HG02981 (cell line): ENCODE results near the gene TBC1D26.
"Not testable (repeated sequence)": the region's sequence is repeated elsewhere in the genome, so short reads cannot be mapped to it uniquely, and the experiment has no call there.

Source experiments
- ATAC-seq: cut with Tn5 transposase; IDR thresholded peaks from one replicate; pipeline ENCODE4 v1.9.1; 2021; ENCODE audit warnings: mild to moderate bottlenecking, moderate library complexity; ENCODE audit not compliant: unreplicated experiment

TBC1D26 gene

GRCh38 chr17:15742921-15743320 is 10.8 kb downstream of the TBC1D26 start:
- ATAC-seq = no peak

DNA sequence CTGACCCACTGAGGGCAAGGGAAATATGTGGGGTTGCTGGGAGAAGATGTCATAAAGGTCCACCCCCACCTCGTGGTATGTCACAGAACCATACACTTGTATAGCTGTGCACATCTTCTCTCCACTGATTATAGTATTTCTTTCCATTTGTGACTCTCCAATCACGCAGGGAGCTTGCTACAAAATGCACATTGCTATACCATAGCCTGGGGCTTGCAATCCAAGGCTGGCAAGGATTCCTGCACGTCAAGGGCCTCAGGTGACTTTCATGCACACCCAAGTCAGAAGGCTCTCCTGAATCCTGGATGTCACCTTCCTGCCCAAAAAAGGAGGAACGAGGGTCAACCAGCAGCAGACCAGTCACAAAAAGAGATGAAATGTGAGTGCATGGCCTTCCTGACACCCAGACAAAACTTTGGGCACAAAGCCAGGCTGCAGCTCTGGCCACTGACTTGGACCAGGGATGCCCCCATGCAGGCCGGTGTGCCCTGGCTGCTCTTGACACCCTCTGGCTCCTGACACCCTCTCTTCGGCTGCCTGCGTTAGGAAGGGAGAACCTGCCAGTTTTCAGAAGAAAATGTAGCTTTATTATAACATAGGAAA is 12.1 kb downstream of the TBC1D26 start:
- ATAC-seq = no peak

GRCh38 chr17:15744885-15745284 is 12.8 kb downstream of the TBC1D26 start:
- ATAC-seq = no peak

GRCh38 chr17:15749403-15749802 is 17.3 kb downstream of the TBC1D26 start:
- ATAC-seq = not testable (repeated sequence)

- ATAC-seq = not testable (repeated sequence)
These were observed 36.9 kb downstream of the TBC1D26 start for GRCh38 chr17:15768865-15769533.

GRCh38 chr17:15770679-15771078 is 38.6 kb downstream of the TBC1D26 start:
- not testable (repeated sequence) for ATAC-seq

DNA sequence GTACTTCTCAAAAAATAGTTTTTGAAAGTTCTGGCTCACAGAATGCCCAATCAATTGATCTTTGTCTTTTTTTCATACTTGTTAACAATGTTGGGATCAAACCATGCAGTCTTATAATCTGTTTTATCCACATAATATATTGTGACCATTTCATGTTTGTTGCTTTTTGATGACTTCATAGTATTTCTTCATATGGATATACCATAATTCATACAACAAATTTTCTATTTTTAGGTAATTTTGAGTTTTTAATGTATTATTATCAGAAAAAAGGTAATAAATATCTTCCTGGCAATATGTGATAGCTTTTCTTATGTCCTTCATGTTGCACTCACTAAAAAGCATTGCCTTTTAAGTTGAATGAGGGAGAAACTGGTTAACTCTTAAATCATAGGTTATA is 44.8 kb downstream of the TBC1D26 start:
- ATAC-seq = no peak

GRCh38 chr17:15777297-15777696 is 45.2 kb downstream of the TBC1D26 start:
- ATAC-seq = no peak

DNA sequence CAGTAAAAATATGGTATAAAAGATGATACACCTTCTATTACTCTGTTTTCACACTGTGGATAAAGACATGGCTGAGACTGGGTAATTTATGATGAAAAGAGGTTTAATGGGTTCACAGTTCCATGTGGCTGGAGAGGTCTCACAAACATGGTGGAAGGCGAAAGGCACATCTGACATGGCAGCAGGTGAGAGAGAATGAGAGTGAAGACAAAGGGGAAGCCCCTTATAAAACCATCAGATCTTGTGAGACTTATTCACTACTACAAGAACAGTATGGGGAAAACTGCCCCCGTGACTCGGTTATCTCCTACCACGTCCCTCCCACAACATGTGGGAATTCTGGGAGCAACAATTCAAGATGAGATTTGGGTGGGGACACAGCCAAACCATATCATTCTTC is 45.6 kb downstream of the TBC1D26 start:
- no peak for ATAC-seq

DNA sequence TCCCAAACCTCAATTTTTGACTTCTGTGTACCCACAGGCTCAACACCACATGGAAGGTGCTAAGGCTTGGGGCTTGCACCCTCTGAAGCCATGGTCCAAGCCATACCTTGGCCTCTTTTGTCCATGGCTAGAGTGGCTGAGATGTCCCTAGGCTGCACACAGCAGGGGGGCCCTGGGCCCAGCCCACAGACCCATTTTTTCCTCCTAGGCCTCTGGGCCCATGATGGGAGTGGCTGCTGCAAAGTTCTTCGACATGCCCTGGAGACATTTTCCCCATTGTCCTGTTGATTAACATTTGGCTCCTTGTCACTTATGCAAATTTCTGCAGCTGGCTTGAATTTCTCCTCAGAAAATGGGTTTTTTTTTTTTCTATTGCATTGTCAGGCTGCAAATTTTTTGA is 47.0 kb downstream of the TBC1D26 start:
- no peak for ATAC-seq

DNA sequence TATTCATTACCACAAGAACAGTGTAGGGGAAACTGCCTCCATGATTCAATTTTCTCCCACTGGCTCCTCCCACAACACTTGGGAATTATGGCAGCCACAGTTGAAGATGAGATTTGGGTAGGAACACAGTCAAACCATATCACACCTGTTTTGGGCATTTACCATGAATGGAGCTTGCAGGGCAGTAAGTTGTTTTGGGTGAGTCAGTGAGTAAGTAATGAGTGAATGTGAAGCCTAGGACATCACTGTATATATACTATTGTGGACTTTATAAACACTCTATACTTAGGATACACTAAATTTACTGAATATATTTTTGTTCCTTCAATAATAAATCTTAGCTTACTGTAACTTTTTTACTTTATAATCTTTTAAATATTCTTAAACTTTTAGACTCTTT is 48.1 kb downstream of the TBC1D26 start:
- ATAC-seq = no peak

- ATAC-seq = no peak
These were observed 50.8 kb downstream of the TBC1D26 start for GRCh38 chr17:15782866-15783265.

DNA sequence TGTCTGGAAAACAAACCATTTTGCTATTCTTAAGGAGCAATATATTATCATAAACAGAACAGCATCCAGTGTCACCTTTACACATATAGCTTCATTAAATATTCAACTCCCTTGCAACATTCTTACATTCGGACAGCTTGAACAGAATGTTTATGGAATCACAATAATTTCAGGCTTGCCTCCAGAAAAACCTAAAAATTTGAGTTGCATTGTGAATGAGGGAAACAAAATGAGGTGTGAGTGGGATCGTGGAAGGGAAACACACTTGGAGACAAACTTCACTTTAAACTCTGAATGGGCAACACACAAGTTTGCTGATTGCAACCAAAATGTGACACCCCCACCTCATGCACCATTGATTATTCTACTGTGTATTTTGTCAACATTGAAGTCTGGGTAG is 51.4 kb downstream of the TBC1D26 start:
- no peak for ATAC-seq

DNA sequence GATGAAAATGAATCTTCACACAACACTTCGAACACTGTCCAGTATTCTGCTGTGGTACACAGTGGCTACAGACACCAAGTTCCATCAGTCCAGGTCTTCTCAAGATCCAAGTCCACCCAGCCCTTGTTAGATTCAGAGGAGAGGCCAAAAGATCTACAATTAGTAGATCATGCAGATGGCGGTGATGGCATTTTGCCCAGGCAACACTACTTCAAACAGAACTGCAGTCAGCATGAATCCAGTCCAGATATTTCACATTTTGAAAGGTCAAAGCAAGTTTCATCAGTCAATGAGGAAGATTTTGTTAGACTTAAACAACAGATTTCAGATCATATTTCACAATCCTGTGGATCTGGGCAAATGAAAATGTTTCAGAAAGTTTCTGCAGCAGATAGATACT is 52.3 kb downstream of the TBC1D26 start:
- ATAC-seq = not testable (repeated sequence)

GRCh38 chr17:15787363-15788075 is 55.4 kb downstream of the TBC1D26 start:
- ATAC-seq = not testable (repeated sequence)

- not testable (repeated sequence) for ATAC-seq
These were observed 56.3 kb downstream of the TBC1D26 start for GRCh38 chr17:15788365-15788764.
